Fibroblast of lung (primary cell): ENCODE results near the gene OPTC. TPM values are rescaled to one million over a fixed set of nuclear protein-coding genes. Genes with fewer than 3 reads are reported as not detected.

Experiments
- DNase-seq, 2 donors: peaks; one replicate each; pipeline versions ENCODE4 v3.0.0 to v3.0.0-alpha.2; 2010; ENCODE audit warnings: low read depth in 2 of 2
- H2AFZ ChIP-seq: 2 replicates; pipeline ENCODE4 v1.5.1; 2012; ENCODE audit warnings: low read length, control low read depth, inconsistent platforms
- H3K27ac ChIP-seq: 2 replicates; pipeline ENCODE4 v1.5.1; 2011; ENCODE audit warnings: low read length, control low read depth; ENCODE audit not compliant: insufficient read depth
- H3K27me3 ChIP-seq: 2 replicates; pipeline ENCODE4 v1.5.1; 2011; ENCODE audit warnings: mild to moderate bottlenecking, low read length; ENCODE audit not compliant: control insufficient read depth, insufficient read depth
- H3K36me3 ChIP-seq: 2 replicates; pipeline ENCODE4 v1.5.1; 2011; ENCODE audit warnings: low read length; ENCODE audit not compliant: control insufficient read depth, insufficient read depth
- H3K4me1 ChIP-seq: 2 replicates; pipeline ENCODE4 v1.5.1; 2011; ENCODE audit warnings: low read length; ENCODE audit not compliant: control insufficient read depth, insufficient read depth; ENCODE audit errors: extremely low read depth
- H3K4me2 ChIP-seq: 2 replicates; pipeline ENCODE4 v1.5.1; 2011; ENCODE audit warnings: low read length, control low read depth; ENCODE audit not compliant: insufficient read depth; ENCODE audit errors: extremely low read depth
- H3K4me3 ChIP-seq, 4 experiments: fragments of 200-600 bp in 1 of 4; sonication (generic) in 1 of 4; replicated peaks in 1 of 4; 2 replicates each; pipeline ENCODE4 v1.5.1; 2011 to 2016; ENCODE audit warnings: low read length in 4 of 4, low read depth in 3 of 4, mild to moderate bottlenecking in 3 of 4, control low read depth in 2 of 4, inconsistent platforms in 1 of 4, mixed read lengths in 1 of 4; ENCODE audit not compliant: insufficient read depth in 1 of 4; ENCODE audit errors: control extremely low read depth in 1 of 4
- H3K79me2 ChIP-seq: 2 replicates; pipeline ENCODE4 v1.5.1; 2012; ENCODE audit warnings: mild to moderate bottlenecking, low read length, inconsistent platforms; ENCODE audit not compliant: control insufficient read depth, insufficient read depth
- H3K9ac ChIP-seq: 2 replicates; pipeline ENCODE4 v1.5.1; 2011; ENCODE audit warnings: mild to moderate bottlenecking, low read length, control low read depth; ENCODE audit not compliant: insufficient read depth
- H3K9me3 ChIP-seq: 2 replicates; pipeline ENCODE4 v1.5.1; 2012; ENCODE audit warnings: low read depth, low read length; ENCODE audit not compliant: control insufficient read depth, insufficient read depth
- H4K20me1 ChIP-seq: 2 replicates; pipeline ENCODE4 v1.5.1; 2011; ENCODE audit warnings: low read length; ENCODE audit not compliant: control insufficient read depth, insufficient read depth; ENCODE audit errors: extremely low read depth
- EZH2 ChIP-seq: IDR thresholded peaks from 2 replicates; pipeline ENCODE4 v1.5.1; 2012; ENCODE audit warnings: low read length, control low read depth, mild to moderate bottlenecking; ENCODE audit errors: missing control alignments
- polyA plus RNA-seq, 2 donors: library from polyadenylated mRNA; depleted of rRNA in 1 of 2; stranded (reverse) in 1 of 2; unstranded in 1 of 2; fragments of >200 nt; gene quantifications; 2 replicates each; pipeline ENCODE4 v1.2.1, GENCODE V29; 2011 to 2012; ENCODE audit warnings: missing spikeins in 1 of 2
- total RNA-seq: library from RNA; depleted of rRNA; stranded (reverse); fragments of >200 nt; gene quantifications from 2 replicates; pipeline ENCODE4 v1.2.1, GENCODE V29; 2014
- TF ChIP-seq, protein P1 (sequence below), 2 donors: IDR thresholded peaks in 1 of 2; conservative IDR thresholded peaks in 1 of 2; 1 replicate in 1 of 2; 2 replicates in 1 of 2; pipeline ENCODE4 v1.5.1; 2011 to 2012; ENCODE audit warnings: low read length in 2 of 2, control low read depth in 1 of 2, inconsistent platforms in 1 of 2, low read depth in 1 of 2, mild to moderate bottlenecking in 1 of 2

Gene OPTC
- total and polyA plus RNA-seq, 2 donors (not counting 1 experiment from before 2014, with no cell fraction given): not detected

DNA sequence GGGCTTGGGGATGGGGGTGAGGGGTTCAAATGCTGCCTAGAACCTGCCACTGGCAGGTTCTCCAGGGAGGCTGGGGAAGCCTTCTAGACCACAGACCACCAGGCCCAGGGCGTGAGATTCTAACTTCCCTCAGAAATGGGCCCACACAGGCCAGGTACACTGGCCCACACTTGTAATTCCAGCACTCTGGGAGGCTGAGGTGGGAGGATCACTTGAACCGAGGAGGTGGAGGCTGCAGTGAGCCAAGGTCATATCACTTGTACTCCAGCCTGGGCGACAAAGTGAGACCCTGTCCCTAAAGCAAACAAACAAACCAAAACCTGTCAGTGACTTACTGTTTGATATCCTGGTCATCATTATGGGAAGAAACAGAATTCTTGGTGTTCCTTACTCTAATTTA lies 31.7 kb downstream of the OPTC start:
- no peaks in the 10 kb centered on the region for H4K20me1 ChIP-seq
- no peak overlapping the region for H3K4me3 ChIP-seq
- H3K27ac ChIP-seq: no peak overlapping the region
- H3K27me3 ChIP-seq: no peaks in the 10 kb centered on the region
- H2AFZ ChIP-seq: no peak overlapping the region
- no peak for TF ChIP-seq EZH2
- TF ChIP-seq, protein P1, sequence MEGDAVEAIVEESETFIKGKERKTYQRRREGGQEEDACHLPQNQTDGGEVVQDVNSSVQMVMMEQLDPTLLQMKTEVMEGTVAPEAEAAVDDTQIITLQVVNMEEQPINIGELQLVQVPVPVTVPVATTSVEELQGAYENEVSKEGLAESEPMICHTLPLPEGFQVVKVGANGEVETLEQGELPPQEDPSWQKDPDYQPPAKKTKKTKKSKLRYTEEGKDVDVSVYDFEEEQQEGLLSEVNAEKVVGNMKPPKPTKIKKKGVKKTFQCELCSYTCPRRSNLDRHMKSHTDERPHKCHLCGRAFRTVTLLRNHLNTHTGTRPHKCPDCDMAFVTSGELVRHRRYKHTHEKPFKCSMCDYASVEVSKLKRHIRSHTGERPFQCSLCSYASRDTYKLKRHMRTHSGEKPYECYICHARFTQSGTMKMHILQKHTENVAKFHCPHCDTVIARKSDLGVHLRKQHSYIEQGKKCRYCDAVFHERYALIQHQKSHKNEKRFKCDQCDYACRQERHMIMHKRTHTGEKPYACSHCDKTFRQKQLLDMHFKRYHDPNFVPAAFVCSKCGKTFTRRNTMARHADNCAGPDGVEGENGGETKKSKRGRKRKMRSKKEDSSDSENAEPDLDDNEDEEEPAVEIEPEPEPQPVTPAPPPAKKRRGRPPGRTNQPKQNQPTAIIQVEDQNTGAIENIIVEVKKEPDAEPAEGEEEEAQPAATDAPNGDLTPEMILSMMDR (conservative IDR thresholded peaks at IDR 0.05 in 1 of 2, IDR thresholded peaks at IDR 0.05 in 1 of 2; ENCODE audit: low read depth in 1 of 2, low read length in 2 of 2): no peak
- H3K4me2 ChIP-seq: no peak overlapping the region
- no peaks in the 10 kb centered on the region for H3K9me3 ChIP-seq
- no peak overlapping the region for H3K9ac ChIP-seq
- H3K79me2 ChIP-seq: no peaks in the 10 kb centered on the region
- DNase-seq: no peak
- no peaks in the 10 kb centered on the region for H3K36me3 ChIP-seq
- H3K4me1 ChIP-seq: peaks cover 7% of the 10 kb centered on the region

DNA sequence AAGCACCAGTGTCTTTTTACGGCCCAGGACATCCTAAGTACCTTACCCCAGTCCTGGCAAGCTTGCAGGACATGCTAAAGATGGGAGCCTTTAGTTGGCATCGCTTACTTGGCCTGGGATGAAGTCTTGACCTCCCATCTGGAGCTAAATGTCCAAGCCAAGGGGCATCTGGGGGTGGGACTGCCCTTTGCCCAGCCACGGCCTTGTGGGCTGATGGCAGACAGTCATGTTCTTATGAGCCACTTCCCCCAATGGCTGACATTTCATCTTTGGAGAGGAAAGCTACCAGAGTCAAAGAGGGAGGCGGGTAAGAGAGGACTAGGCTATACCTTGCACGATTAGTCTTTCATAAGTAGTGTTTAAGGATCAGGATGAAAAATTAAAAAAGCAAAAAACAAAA lies 32.2 kb downstream of the OPTC start:
- no peaks in the 10 kb centered on the region for H4K20me1 ChIP-seq
- H3K27me3 ChIP-seq: no peaks in the 10 kb centered on the region
- H2AFZ ChIP-seq: no peak overlapping the region
- no peak overlapping the region for H3K27ac ChIP-seq
- DNase-seq: no peak
- peaks cover 3% of the 10 kb centered on the region for H3K4me1 ChIP-seq
- TF ChIP-seq, protein P1 (conservative IDR thresholded peaks at IDR 0.05 in 1 of 2, IDR thresholded peaks at IDR 0.05 in 1 of 2; ENCODE audit: low read depth in 1 of 2, low read length in 2 of 2): no peak
- TF ChIP-seq EZH2: no peak
- H3K9ac ChIP-seq: no peak overlapping the region
- no peaks in the 10 kb centered on the region for H3K9me3 ChIP-seq
- H3K4me2 ChIP-seq: no peak overlapping the region
- H3K4me3 ChIP-seq: no peak overlapping the region
- H3K36me3 ChIP-seq: no peaks in the 10 kb centered on the region
- no peaks in the 10 kb centered on the region for H3K79me2 ChIP-seq

DNA sequence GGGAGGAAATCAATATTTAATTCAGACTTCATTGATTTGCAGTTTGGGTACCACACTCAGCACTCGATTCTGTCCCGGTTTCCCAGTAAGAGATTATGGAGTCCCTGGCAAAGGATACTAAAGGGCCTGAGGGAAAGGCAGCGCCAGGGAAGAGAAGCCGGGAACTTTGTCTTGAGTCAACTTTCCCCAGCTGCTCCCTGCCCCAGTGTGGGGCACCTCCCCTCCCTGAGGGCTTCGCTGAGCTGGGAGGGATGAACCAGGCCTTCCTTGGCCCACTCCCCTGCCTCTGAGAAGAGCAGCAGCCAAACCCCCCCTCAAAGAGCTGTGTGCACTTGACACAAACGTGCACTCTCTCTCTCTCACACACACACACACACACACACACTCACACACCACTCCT lies 32.6 kb downstream of the OPTC start:
- Histone ChIP-seq H3K79me2 (no peaks in the 10 kb centered on the region), H4K20me1 (no peaks in the 10 kb centered on the region), H2AFZ (no peak overlapping the region), H3K9ac (no peak overlapping the region), H3K27ac (no peak overlapping the region), H3K27me3 (no peaks in the 10 kb centered on the region), H3K4me1 (peaks cover 2% of the 10 kb centered on the region), H3K9me3 (no peaks in the 10 kb centered on the region), H3K36me3 (no peaks in the 10 kb centered on the region), H3K4me3 (no peak overlapping the region), H3K4me2 (no peak overlapping the region)
- no peak for TF ChIP-seq EZH2
- TF ChIP-seq, protein P1 (conservative IDR thresholded peaks at IDR 0.05 in 1 of 2, IDR thresholded peaks at IDR 0.05 in 1 of 2; ENCODE audit: low read depth in 1 of 2, low read length in 2 of 2): no peak
- no peak for DNase-seq
